ENCODE measurements around the gene MYT1. TPM values are rescaled to one million over a fixed set of nuclear protein-coding genes. Genes with fewer than 3 reads are reported as not detected.

MYT1 gene
- total RNA-seq, 2 donors from 2014 or later: 0.99 TPM; not detected in 1

DNA sequence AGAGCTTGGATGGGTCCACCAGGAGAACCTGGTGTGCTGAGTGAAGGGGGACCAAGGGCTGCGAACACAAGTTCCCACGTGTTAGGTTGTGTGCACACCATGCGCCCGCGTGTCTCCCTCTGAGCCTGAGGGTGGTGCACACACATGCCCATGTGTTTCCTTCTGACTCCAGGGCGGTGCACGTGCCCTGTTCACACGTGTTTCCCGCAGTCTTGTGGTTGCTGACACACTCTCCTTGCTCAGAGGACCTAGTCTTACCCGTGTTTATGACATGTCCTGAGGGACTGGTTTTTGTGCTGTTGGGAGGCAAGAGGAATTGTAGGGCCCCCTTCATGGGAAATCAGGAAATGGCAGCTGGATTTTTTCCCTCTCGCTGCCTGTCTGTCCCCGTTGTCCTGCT lies 55.0 kb downstream of the MYT1 start:
- no peak overlapping the region for H3K27ac ChIP-seq
- ATAC-seq (no peak), DNase-seq (no peak)
- H3K9me3 ChIP-seq: no peaks in the 10 kb centered on the region
- no peaks in the 10 kb centered on the region for H3K27me3 ChIP-seq
- H3K4me3 ChIP-seq: no peak overlapping the region
- H3K4me1 ChIP-seq: peaks cover 4% of the 10 kb centered on the region
- intact Hi-C loops (cut with DNase I): no loop called here
- no peaks in the 10 kb centered on the region for H3K36me3 ChIP-seq (replicated peaks in 1 of 2; ENCODE audit: insufficient read depth in 1 of 2, low read depth in 2 of 2)
- 76 to 82% methylated on average over 12 of the region's 12 CpGs for WGBS, 2 donors
- TF ChIP-seq, protein P1, sequence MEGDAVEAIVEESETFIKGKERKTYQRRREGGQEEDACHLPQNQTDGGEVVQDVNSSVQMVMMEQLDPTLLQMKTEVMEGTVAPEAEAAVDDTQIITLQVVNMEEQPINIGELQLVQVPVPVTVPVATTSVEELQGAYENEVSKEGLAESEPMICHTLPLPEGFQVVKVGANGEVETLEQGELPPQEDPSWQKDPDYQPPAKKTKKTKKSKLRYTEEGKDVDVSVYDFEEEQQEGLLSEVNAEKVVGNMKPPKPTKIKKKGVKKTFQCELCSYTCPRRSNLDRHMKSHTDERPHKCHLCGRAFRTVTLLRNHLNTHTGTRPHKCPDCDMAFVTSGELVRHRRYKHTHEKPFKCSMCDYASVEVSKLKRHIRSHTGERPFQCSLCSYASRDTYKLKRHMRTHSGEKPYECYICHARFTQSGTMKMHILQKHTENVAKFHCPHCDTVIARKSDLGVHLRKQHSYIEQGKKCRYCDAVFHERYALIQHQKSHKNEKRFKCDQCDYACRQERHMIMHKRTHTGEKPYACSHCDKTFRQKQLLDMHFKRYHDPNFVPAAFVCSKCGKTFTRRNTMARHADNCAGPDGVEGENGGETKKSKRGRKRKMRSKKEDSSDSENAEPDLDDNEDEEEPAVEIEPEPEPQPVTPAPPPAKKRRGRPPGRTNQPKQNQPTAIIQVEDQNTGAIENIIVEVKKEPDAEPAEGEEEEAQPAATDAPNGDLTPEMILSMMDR (IDR thresholded peaks at IDR 0.05): no peak
- no peak for TF ChIP-seq POLR2A (IDR thresholded peaks at IDR 0.05)

DNA sequence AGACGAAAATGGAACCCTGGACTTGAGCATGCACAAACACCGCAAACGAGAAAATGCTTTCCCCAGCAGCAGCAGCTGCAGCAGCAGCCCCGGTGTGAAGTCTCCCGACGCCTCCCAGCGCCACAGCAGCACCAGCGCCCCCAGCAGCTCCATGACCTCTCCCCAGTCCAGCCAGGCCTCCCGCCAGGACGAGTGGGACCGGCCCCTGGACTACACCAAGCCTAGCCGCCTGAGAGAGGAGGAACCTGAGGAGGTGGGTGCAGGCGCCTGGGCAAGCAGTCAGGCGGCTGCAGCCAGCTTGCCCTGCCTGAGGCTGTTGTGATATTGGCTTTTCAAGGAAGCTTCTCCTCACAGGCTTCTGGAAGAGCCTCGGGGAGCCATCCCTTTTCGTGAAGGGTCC lies 55.5 kb downstream of the MYT1 start:
- no peaks in the 10 kb centered on the region for H3K27me3 ChIP-seq
- intact Hi-C loops (cut with DNase I): no loop called here
- TF ChIP-seq, protein P1 (IDR thresholded peaks at IDR 0.05): no peak
- TF ChIP-seq POLR2A (IDR thresholded peaks at IDR 0.05): no peak
- H3K36me3 ChIP-seq (replicated peaks in 1 of 2; ENCODE audit: insufficient read depth in 1 of 2, low read depth in 2 of 2): no peaks in the 10 kb centered on the region
- ATAC-seq (no peak), DNase-seq (no peak)
- no peak overlapping the region for H3K4me3 ChIP-seq
- H3K4me1 ChIP-seq: peaks cover 5% of the 10 kb centered on the region
- H3K27ac ChIP-seq: no peak overlapping the region
- H3K9me3 ChIP-seq: no peaks in the 10 kb centered on the region
- WGBS, 2 donors: 79 to 83% methylated on average over 4 to 16 of the region's 16 CpGs

DNA sequence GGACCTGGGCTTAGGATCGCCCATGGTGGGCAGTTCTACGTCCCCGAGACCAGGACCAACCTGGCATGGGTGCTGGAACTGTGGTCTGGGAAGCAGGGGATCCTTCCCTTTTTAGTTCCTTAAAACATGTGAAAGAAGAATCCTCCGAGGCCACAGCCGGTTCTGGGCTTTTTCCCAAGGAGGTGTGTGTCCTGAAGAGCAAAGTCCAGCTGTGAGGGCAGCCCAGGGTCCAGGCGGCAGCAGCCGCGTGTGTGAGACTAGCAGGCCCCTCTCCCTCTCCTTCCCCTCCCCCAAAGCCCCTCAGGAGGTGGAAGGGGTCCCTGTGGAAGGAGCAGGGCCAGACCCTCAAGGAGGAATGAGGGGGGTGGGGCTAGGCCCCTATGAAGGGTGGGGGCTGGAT lies 56.2 kb downstream of the MYT1 start:
- Histone ChIP-seq H3K4me1 (peaks cover 5% of the 10 kb centered on the region), H3K27me3 (no peaks in the 10 kb centered on the region), H3K27ac (no peak overlapping the region), H3K36me3 (replicated peaks in 1 of 2; ENCODE audit: insufficient read depth in 1 of 2, low read depth in 2 of 2) (no peaks in the 10 kb centered on the region), H3K4me3 (no peak overlapping the region), H3K9me3 (no peaks in the 10 kb centered on the region)
- intact Hi-C loops (cut with DNase I): no loop called here
- no peak for DNase-seq
- ATAC-seq: no peak
- 48 to 54% methylated on average over 5 to 8 of the region's 8 CpGs for WGBS, 2 donors
- no peak for TF ChIP-seq POLR2A (IDR thresholded peaks at IDR 0.05)
- TF ChIP-seq, protein P1 (IDR thresholded peaks at IDR 0.05): no peak

DNA sequence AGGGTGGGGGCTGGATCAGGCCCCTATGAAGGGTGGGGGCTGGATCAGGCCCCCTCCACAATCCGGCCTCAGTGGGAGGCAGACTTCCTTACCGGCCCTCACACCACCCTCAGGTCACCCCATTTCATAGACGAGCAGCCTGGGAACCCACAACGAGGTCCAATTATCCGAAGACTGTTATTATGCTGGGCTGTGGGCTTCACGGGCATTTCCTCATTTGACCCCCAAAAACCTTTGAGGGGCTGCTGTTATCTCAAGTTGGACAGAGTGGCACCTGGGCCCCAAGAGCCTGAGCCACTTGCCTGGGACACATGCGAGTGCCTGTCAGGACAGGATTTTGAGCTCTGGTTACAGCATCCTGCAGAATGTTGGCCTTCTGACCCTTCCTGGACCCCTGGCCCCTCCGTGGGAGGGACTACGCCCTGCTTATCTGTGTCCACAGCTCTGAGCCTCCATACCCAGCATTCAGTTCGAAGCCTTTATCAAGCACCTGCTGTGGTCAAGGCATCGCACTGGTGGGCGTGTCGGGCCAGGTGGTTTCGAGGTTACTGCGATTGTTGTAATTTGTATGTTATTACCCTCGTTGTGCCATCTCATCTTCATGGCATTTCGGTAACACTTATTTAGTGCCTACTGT lies 56.8 kb downstream of the MYT1 start:
- no peak for TF ChIP-seq POLR2A (IDR thresholded peaks at IDR 0.05)
- TF ChIP-seq, protein P1 (IDR thresholded peaks at IDR 0.05): no peak
- ATAC-seq (no peak), DNase-seq (no peak)
- Histone ChIP-seq H3K27ac (no peak overlapping the region), H3K9me3 (no peaks in the 10 kb centered on the region), H3K36me3 (replicated peaks in 1 of 2; ENCODE audit: insufficient read depth in 1 of 2, low read depth in 2 of 2) (no peaks in the 10 kb centered on the region), H3K4me3 (no peak overlapping the region), H3K27me3 (no peaks in the 10 kb centered on the region), H3K4me1 (peaks cover 5% of the 10 kb centered on the region)
- intact Hi-C loops (cut with DNase I): no loop called here
- 67 to 72% methylated on average over 14 to 17 of the region's 17 CpGs for WGBS, 2 donors

DNA sequence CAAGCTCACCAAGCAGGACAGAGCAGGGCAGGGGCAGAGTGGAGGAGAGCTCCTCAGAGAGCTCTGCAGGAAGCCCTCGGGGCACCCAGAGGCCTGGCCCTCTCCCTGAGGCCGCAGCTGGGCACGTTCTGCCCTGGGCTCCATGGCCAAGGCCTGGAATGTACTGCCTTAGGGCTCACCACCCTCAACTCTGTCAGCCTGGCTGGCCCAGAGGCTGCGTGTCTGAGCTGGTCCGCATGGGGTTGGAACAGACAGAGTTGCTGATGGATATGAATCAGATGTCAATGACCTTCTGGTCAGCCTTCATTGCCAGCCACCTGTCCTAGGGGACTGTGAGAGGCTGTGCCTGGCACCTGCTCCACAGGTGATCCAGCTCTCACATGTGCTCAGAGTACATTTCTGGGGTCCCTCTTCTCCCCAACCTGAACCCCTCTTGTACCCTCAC lies 58.1 kb downstream of the MYT1 start:
- Histone ChIP-seq H3K27ac (no peak overlapping the region), H3K9me3 (no peaks in the 10 kb centered on the region), H3K4me1 (peaks cover 5% of the 10 kb centered on the region), H3K36me3 (replicated peaks in 1 of 2; ENCODE audit: insufficient read depth in 1 of 2, low read depth in 2 of 2) (no peaks in the 10 kb centered on the region), H3K27me3 (no peaks in the 10 kb centered on the region), H3K4me3 (no peak overlapping the region)
- peak; percentile 16 for ATAC-seq
- peak in 1 of 4 donors; percentile 9 for DNase-seq
- TF ChIP-seq, protein P1 (IDR thresholded peaks at IDR 0.05): no peak
- no peak for TF ChIP-seq POLR2A (IDR thresholded peaks at IDR 0.05)
- 78% methylated on average over 5 of the region's 5 CpGs; no CpG with 5 or more reads in 1 of the 2 donors for WGBS, 2 donors
- intact Hi-C loops (cut with DNase I): no loop called here
